ENCODE measurements around the gene MYL12B. TPM values are rescaled to one million over a fixed set of nuclear protein-coding genes. Genes with fewer than 3 reads are reported as not detected.

Gene MYL12B
- total and polyA plus RNA-seq, 7 experiments from 2014 or later, result 140 to 982 (median 178) TPM

DNA sequence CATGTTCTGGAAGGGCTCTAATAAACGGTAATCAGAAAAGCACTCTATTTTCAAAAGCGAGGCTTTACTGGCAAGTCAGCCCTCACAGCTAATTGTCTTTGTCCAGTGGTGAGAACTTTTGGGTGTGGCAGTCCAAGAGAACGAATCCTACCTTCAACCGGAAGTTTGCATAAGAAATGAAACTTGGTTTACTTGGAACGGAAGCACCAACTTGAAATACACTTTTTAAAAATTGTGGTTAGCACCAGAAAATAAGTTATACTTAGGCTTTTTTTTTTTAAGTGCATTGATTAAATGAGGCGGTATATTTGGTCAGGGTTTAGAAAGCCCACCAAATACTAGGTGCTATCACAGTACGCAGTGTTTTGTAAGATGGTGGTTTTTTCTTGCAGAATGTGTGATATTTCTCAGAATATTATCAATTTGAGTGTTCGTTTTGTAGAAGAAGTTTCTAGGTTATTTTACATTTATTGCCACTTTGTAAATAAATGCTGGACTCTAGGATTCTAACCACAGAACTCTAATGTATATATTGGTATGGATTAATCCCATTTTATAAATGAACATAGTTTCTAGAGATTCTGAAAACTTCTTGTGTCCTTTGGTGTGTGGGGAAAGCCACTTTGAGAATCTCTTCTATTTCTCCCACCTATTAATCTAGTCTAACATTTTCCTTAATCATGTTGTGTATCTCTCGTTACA, 13.1 kb upstream of the MYL12B start:
- CTCF ChIA-PET, result interaction anchor here (0.7 to 1.4 kb wide), 6 partner anchors 12 to 417 kb away, joined by 3 to 6 read pairs (median 3); partner anchors contain the start of gene MYL12B

DNA sequence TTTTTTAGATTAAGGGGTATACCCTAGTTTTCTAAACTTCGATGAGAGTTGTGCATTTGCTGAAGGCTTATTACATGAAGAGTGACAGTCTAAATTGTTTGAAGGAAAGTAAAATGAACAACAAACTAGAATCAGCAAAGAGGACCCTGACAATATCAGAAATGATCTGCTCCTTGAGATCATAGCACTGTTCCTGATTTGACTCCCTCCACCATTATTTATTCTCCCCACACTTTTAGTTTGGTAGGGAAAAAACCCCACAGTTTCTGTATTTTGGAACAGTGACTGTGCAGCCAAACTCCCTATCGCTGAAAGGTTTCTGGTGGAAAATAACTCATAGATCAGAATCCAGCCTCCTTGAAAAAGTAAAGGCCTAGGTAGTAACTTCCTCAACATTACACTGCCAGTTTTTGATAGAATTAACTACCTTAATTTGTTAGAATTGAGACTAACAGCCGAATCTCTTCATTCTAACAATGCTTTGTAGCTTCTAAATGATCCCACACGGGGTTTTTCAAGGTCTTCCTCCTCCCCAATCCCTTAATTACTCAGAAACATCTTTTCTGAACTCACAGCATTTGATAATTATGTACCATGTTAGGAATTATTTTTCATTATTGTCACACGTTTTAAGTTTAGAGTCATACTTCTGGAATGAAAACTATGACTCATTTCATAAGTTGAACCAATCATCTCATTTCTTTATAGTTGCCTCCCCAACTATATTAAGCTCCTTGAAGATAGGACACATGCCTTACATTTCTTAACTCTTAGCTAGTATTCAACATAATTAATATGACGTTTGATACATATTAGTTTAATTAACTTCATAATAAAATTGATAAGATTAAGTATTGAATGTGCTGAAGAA, 11.5 kb upstream of the MYL12B start:
- intact Hi-C loops (cut with micrococcal nuclease), result no loop called here
- peak overlapping the region; percentile 87 to 99 (median 97) for H3K4me3 Mint-ChIP-seq
- Histone ChIP-seq H3K4me1 (ENCODE audit: control insufficient read depth in 2 of 2, insufficient read depth in 2 of 2, low read length in 2 of 2) (peaks cover 52 to 54% of the 10 kb centered on the region in 2 donors), H3K9me3 (ENCODE audit: control insufficient read depth in 2 of 3, low read length in 3 of 3) (no peaks in the 10 kb centered on the region), H3K27ac (ENCODE audit: low read depth, low read length) (peak overlapping the region; percentile 55), H3K4me3 (ENCODE audit: low read length) (peak overlapping the region; percentile 47), H3K27me3 (ENCODE audit: control insufficient read depth in 2 of 2, insufficient read depth in 2 of 2, low read length in 2 of 2) (no peaks in the 10 kb centered on the region), H3K36me3 (ENCODE audit: control insufficient read depth in 2 of 3, insufficient read depth in 3 of 3, low read length in 3 of 3) (peaks cover 7 to 33% (median 19%) of the 10 kb centered on the region in 3 experiments)
- H3K4me1 Mint-ChIP-seq, result peaks cover 47 to 64% (median 60%) of the 10 kb centered on the region in 7 donors
- peaks cover 14 to 46% (median 39%) of the 10 kb centered on the region in 5 donors for H3K36me3 Mint-ChIP-seq
- H3K27ac Mint-ChIP-seq, result peak overlapping the region; percentile 70 to 97 (median 89)
- no peaks in the 10 kb centered on the region for H3K9me3 Mint-ChIP-seq
- ChIA-PET CTCF (interaction anchor here (0.8 to 1.4 kb wide), 6 partner anchors 11 to 203 kb away, joined by 3 to 4 read pairs (median 3); no protein-coding TSS in a partner anchor), POLR2A (interaction anchor here (0.7 to 8.8 kb wide), 8 partner anchors 10 to 343 kb away, joined by 3 to 229 read pairs (median 36); partner anchors contain the start of genes MYL12B and TGIF1)
- no peak for DNase-seq
- H3K27me3 Mint-ChIP-seq, result peaks cover 0 to 2% (median 0%) of the 10 kb centered on the region in 5 donors
- no peak for ATAC-seq

More for the DNA sequence above, 13.1 kb upstream of the MYL12B start:
- Mint-ChIP-seq H3K4me1 (peaks cover 40 to 60% (median 55%) of the 10 kb centered on the region in 7 donors), H3K27me3 (peaks cover 0 to 2% (median 0%) of the 10 kb centered on the region in 5 donors), H3K27ac (peak overlapping the region; percentile 77 to 99 (median 97)), H3K9me3 (no peaks in the 10 kb centered on the region), H3K4me3 (peak overlapping the region; percentile 87 to 99 (median 97)), H3K36me3 (peaks cover 14 to 39% (median 25%) of the 10 kb centered on the region in 5 donors)
- H3K36me3 ChIP-seq (ENCODE audit: control insufficient read depth in 2 of 3, insufficient read depth in 3 of 3, low read length in 3 of 3), result peaks cover 0 to 17% (median 2%) of the 10 kb centered on the region in 3 experiments
- no peaks in the 10 kb centered on the region for H3K27me3 ChIP-seq (ENCODE audit: control insufficient read depth in 2 of 2, insufficient read depth in 2 of 2, low read length in 2 of 2)
- ATAC-seq (no peak), DNase-seq (peak in 7 of 9 donors; percentile 40 to 56 (median 55))
- intact Hi-C loops (cut with micrococcal nuclease), result loop anchor here (1.0 to 10.0 kb wide), 6 partner anchors 12 to 912 kb away; partner anchors contain the start of genes METTL4 (in 1 of the 2) and NDC80 (in 1 of the 2)
- POLR2A ChIA-PET, result interaction anchor here (0.7 to 8.8 kb wide), 20 partner anchors 8 to 357 kb away, joined by 3 to 229 read pairs (median 12); partner anchors contain the start of genes MYL12B and TGIF1
- no peaks in the 10 kb centered on the region for H3K9me3 ChIP-seq (ENCODE audit: control insufficient read depth in 2 of 3, low read length in 3 of 3)
- peak overlapping the region; percentile 80 for H3K27ac ChIP-seq (ENCODE audit: low read depth, low read length)
- H3K4me3 ChIP-seq (ENCODE audit: low read length), result peak overlapping the region; percentile 97
- H3K4me1 ChIP-seq (ENCODE audit: control insufficient read depth in 2 of 2, insufficient read depth in 2 of 2, low read length in 2 of 2), result peaks cover 39 to 42% of the 10 kb centered on the region in 2 donors

DNA sequence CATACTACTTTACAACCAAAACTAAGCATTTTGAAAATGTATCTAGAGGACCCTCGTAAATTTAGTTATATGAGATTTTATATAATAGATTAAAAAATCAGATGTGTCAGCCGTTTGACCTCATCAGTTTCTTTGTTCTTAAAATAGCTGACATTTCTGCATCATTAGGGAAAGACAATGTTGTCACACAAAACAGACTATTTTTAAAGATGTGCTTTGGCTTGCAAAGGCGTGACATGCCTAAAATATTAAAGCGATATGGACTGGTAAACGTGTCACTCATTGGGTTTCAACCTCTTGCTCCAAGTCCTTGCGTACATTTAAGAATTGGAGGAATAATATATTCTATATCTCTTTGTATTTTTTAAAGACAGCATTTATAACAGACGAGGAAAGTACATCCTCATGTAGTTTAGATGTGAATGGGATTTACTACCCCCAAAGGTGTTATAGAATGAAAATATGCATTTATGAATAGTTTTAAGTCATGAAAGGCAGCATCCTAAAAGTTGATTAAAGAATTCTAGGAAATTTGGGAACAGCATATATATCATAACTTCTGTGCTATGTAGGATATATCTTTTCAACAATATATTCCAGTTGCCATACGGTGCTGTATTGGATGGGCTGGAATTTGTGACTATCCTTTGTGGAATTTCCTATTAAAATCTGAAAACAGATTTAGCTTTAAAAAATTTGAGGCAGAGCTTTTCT, 10.5 kb upstream of the MYL12B start:
- Mint-ChIP-seq H3K27me3 (peaks cover 0 to 2% (median 0%) of the 10 kb centered on the region in 5 donors), H3K4me1 (peaks cover 43 to 64% (median 62%) of the 10 kb centered on the region in 7 donors), H3K27ac (peak overlapping the region; percentile 11 to 100 (median 86)), H3K36me3 (peaks cover 14 to 51% (median 46%) of the 10 kb centered on the region in 5 donors), H3K9me3 (no peaks in the 10 kb centered on the region), H3K4me3 (peak overlapping the region; percentile 26 to 98 (median 76))
- peaks cover 51 to 54% of the 10 kb centered on the region in 2 donors for H3K4me1 ChIP-seq (ENCODE audit: control insufficient read depth in 2 of 2, insufficient read depth in 2 of 2, low read length in 2 of 2)
- peak overlapping the region; percentile 33 for H3K4me3 ChIP-seq (ENCODE audit: low read length)
- no peaks in the 10 kb centered on the region for H3K27me3 ChIP-seq (ENCODE audit: control insufficient read depth in 2 of 2, insufficient read depth in 2 of 2, low read length in 2 of 2)
- no peak for DNase-seq
- no peak for ATAC-seq
- CTCF ChIA-PET, result interaction anchor here (0.6 to 1.4 kb wide), 6 partner anchors 10 to 264 kb away, joined by 3 to 4 read pairs (median 3); no protein-coding TSS in a partner anchor
- POLR2A ChIA-PET, result interaction anchor here (0.7 to 8.8 kb wide), 6 partner anchors 9 to 353 kb away, joined by 3 to 229 read pairs (median 4); partner anchors contain the start of gene MYL12B
- intact Hi-C loops (cut with micrococcal nuclease), result no loop called here
- H3K9me3 ChIP-seq (ENCODE audit: control insufficient read depth in 2 of 3, low read length in 3 of 3), result no peaks in the 10 kb centered on the region
- peaks cover 12 to 42% (median 28%) of the 10 kb centered on the region in 3 experiments for H3K36me3 ChIP-seq (ENCODE audit: control insufficient read depth in 2 of 3, insufficient read depth in 3 of 3, low read length in 3 of 3)
- peak overlapping the region; percentile 55 for H3K27ac ChIP-seq (ENCODE audit: low read depth, low read length)

DNA sequence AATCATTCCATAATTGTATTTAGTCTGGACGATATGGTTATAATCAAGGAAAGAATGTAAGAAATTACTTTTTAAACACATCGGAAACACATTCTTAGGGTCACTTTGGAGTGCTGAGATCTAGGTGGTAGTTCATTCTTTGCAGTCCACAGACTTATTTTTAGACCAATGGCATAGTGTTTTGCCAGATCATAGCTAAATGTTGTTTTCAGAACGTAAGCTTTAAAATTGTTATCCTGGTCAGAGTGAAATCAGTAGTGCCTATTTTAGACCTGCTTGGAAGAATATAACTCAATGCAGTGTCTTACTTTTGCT, 10.0 kb upstream of the MYL12B start:
- Histone ChIP-seq H3K4me1 (ENCODE audit: control insufficient read depth in 2 of 2, insufficient read depth in 2 of 2, low read length in 2 of 2) (peaks cover 54 to 56% of the 10 kb centered on the region in 2 donors), H3K27me3 (ENCODE audit: control insufficient read depth in 2 of 2, insufficient read depth in 2 of 2, low read length in 2 of 2) (no peaks in the 10 kb centered on the region), H3K9me3 (ENCODE audit: control insufficient read depth in 2 of 3, low read length in 3 of 3) (no peaks in the 10 kb centered on the region), H3K4me3 (ENCODE audit: low read length) (peak overlapping the region; percentile 33), H3K36me3 (ENCODE audit: control insufficient read depth in 2 of 3, insufficient read depth in 3 of 3, low read length in 3 of 3) (peaks cover 12 to 46% (median 33%) of the 10 kb centered on the region in 3 experiments), H3K27ac (ENCODE audit: low read depth, low read length) (peak overlapping the region; percentile 55)
- H3K4me1 Mint-ChIP-seq, result peaks cover 45 to 69% (median 67%) of the 10 kb centered on the region in 7 donors
- DNase-seq (no peak), ATAC-seq (no peak)
- ChIA-PET CTCF (interaction anchor here (0.6 to 1.5 kb wide), 4 partner anchors 9 to 342 kb away, joined by 3 to 5 read pairs (median 3); no protein-coding TSS in a partner anchor), POLR2A (interaction anchor here (0.9 to 8.8 kb wide), 5 partner anchors 8 to 352 kb away, joined by 3 to 229 read pairs (median 4); partner anchors contain the start of gene MYL12B)
- intact Hi-C loops (cut with micrococcal nuclease), result no loop called here
- H3K9me3 Mint-ChIP-seq, result no peaks in the 10 kb centered on the region
- peak overlapping the region; percentile 26 to 98 (median 76) for H3K4me3 Mint-ChIP-seq
- H3K27ac Mint-ChIP-seq, result peak overlapping the region; percentile 11 to 100 (median 86)
- H3K27me3 Mint-ChIP-seq, result peaks cover 0 to 2% (median 0%) of the 10 kb centered on the region in 5 donors
- peaks cover 14 to 55% (median 52%) of the 10 kb centered on the region in 5 donors for H3K36me3 Mint-ChIP-seq

DNA sequence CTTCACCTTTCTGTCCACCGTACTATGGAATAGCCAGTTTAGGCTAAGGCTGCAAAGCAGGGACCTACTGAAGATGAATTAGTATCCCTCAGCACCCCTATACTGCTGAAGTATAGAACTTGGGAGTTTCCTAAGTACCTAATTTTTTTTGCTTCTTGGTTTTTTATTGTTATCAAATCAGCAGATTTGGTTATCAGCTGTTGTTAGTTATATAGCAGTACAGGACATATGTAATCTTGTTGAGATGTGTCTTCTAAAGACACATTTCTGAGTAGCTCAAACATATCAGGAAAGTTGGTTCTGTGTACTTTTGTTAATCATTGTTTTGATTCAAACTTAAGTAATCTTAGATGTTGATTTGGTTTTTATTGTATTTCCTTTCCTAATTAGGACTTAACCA, 9.1 kb upstream of the MYL12B start:
- Histone ChIP-seq H3K9me3 (ENCODE audit: control insufficient read depth in 2 of 3, low read length in 3 of 3) (no peaks in the 10 kb centered on the region), H3K27me3 (ENCODE audit: control insufficient read depth in 2 of 2, insufficient read depth in 2 of 2, low read length in 2 of 2) (no peaks in the 10 kb centered on the region), H3K4me1 (ENCODE audit: control insufficient read depth in 2 of 2, insufficient read depth in 2 of 2, low read length in 2 of 2) (peaks cover 56 to 63% of the 10 kb centered on the region in 2 donors), H3K36me3 (ENCODE audit: control insufficient read depth in 2 of 3, insufficient read depth in 3 of 3, low read length in 3 of 3) (peaks cover 18 to 50% (median 42%) of the 10 kb centered on the region in 3 experiments), H3K4me3 (ENCODE audit: low read length) (peak overlapping the region; percentile 7), H3K27ac (ENCODE audit: low read depth, low read length) (peak overlapping the region; percentile 55)
- Mint-ChIP-seq H3K27ac (peak overlapping the region in 8 of 9 donors; percentile 77 to 100 (median 86)), H3K4me1 (peaks cover 47 to 79% (median 76%) of the 10 kb centered on the region in 7 donors), H3K4me3 (peak overlapping the region; percentile 41 to 98 (median 71)), H3K9me3 (no peaks in the 10 kb centered on the region), H3K27me3 (no peaks in the 10 kb centered on the region), H3K36me3 (peaks cover 16 to 61% (median 61%) of the 10 kb centered on the region in 5 donors)
- ChIA-PET POLR2A (interaction anchor here (8.0 to 8.8 kb wide), 2 partner anchors 8 to 12 kb away, joined by 98 to 229 read pairs; partner anchors contain the start of gene MYL12B), CTCF (interaction anchor here (0.6 to 1.5 kb wide), 3 partner anchors 8 to 409 kb away, joined by 3 to 5 read pairs (median 3); no protein-coding TSS in a partner anchor)
- DNase-seq (no peak), ATAC-seq (no peak)
- intact Hi-C loops (cut with micrococcal nuclease), result no loop called here

Data from naive thymus-derived CD4-positive, alpha-beta T cell (primary cell).